Sigmoid colon (tissue), 7 donors: ENCODE measurements around the gene SP3. TPM values are rescaled to one million over a fixed set of nuclear protein-coding genes. Genes with fewer than 3 reads are reported as not detected.
A peak's percentile ranks its signal among the peaks of the same experiment; 100 is the strongest.

ENCODE experiments used
- DNase-seq: peaks from one replicate; pipeline ENCODE4 v3.0.0-alpha.2; 2019
- H3K27ac ChIP-seq, 4 donors: fragments of 200-600 bp; sonication (generic); one replicate each; pipeline ENCODE4 v1.5.1; 2016 to 2019; ENCODE audit warnings: mild to moderate bottlenecking in 1 of 4
- H3K27me3 ChIP-seq, 3 donors: fragments of 200-600 bp; sonication (generic); one replicate each; pipeline ENCODE4 v1.5.1; 2019; ENCODE audit warnings: mild to moderate bottlenecking in 1 of 3
- H3K36me3 ChIP-seq, 4 donors: fragments of 200-600 bp; sonication (generic); one replicate each; pipeline ENCODE4 v1.5.1; 2016 to 2019
- H3K4me1 ChIP-seq, 4 donors: fragments of 200-600 bp; sonication (generic); one replicate each; pipeline ENCODE4 v1.5.1; 2017 to 2019
- H3K4me3 ChIP-seq, 4 donors: fragments of 200-600 bp; sonication (generic); one replicate each; pipeline ENCODE4 v1.5.1; 2017 to 2019; ENCODE audit warnings: mild to moderate bottlenecking in 2 of 4, moderate library complexity in 1 of 4
- H3K9me3 ChIP-seq, 4 donors: fragments of 200-600 bp in 3 of 4; sonication (generic) in 3 of 4; one replicate each; pipeline versions ENCODE4 v1.5.1 to v1.6.1; 2013 to 2019
- CTCF ChIP-seq, 4 experiments: fragments of 450-650 bp in 3 of 4; fragments of 200-600 bp in 1 of 4; IDR thresholded peaks; one replicate each; pipeline ENCODE4 v1.5.1; 2016 to 2019; ENCODE audit warnings: antibody characterized with exemption in 4 of 4, mild to moderate bottlenecking in 3 of 4, moderate library complexity in 2 of 4
- EP300 ChIP-seq, 4 donors: sonication (generic); formaldehyde crosslinking; IDR thresholded peaks; one replicate each; pipeline ENCODE4 v1.6.1; 2017; ENCODE audit warnings: antibody characterized with exemption in 4 of 4
- POLR2A ChIP-seq, 2 donors: fragments of 450-650 bp; IDR thresholded peaks; one replicate each; pipeline ENCODE4 v1.6.1; 2016; ENCODE audit warnings: antibody characterized with exemption in 2 of 2, mild to moderate bottlenecking in 2 of 2, moderate library complexity in 2 of 2
- POLR2AphosphoS5 ChIP-seq, 4 donors: sonication (generic); formaldehyde crosslinking; IDR thresholded peaks; one replicate each; pipeline ENCODE4 v1.6.1; 2017; ENCODE audit warnings: antibody characterized with exemption in 4 of 4
- WGBS, 2 donors: extraction: QIAGEN DNeasy Blood & Tissue Kit; methylation state at CpG; one replicate each; pipeline ENCODE4 v1.1.7; 2013; 5-methylcytosine and 5-hydroxymethylcytosine counted together
- intact Hi-C: fragments of 100-400 bp; cut with DNase I; formaldehyde crosslinking; loops from one replicate; pipeline ENCODE4 v1.15.1; 2023
- polyA plus RNA-seq, 3 donors: library from polyadenylated mRNA; stranded (reverse); fragments of 200-250 nt; gene quantifications; one replicate each; pipeline ENCODE4 v1.2.3, GENCODE V29; 2013
- total RNA-seq, 4 donors: library from RNA; depleted of rRNA; stranded (reverse); fragments of >200 nt; gene quantifications; one replicate each; pipeline ENCODE4 v1.1.0, GENCODE V29; 2016
- donor health status: healthy with polysubstance abuse.
- donor health status: Bipolar disorder and iron deficiency.
- donor health status: healthy.

Gene SP3
- total and polyA plus RNA-seq, 7 donors: 24.6 to 120 (median 67.9) TPM

GRCh38 chr2:173956454-173956853 is 8.7 kb downstream of the SP3 start:
- H3K4me3 ChIP-seq: no peak overlapping the region
- peak overlapping the region in 1 of 4 donors; percentile 22 for H3K27ac ChIP-seq
- TF ChIP-seq EP300 (IDR thresholded peaks at IDR 0.05) (no peak), POLR2AphosphoS5 (IDR thresholded peaks at IDR 0.05) (no peak), CTCF (IDR thresholded peaks at IDR 0.05) (no peak), POLR2A (IDR thresholded peaks at IDR 0.05) (no peak)
- no peaks in the 10 kb centered on the region for H3K27me3 ChIP-seq
- H3K36me3 ChIP-seq: peaks cover 0 to 33% (median 15%) of the 10 kb centered on the region in 4 donors
- DNase-seq: no peak
- H3K9me3 ChIP-seq: no peaks in the 10 kb centered on the region
- WGBS, 2 donors: 36 to 53% methylated on average over 3 of the region's 3 CpGs
- H3K4me1 ChIP-seq: peaks cover 0 to 93% (median 65%) of the 10 kb centered on the region in 4 donors
- intact Hi-C loops: no loop called here

GRCh38 chr2:173955867-173956266 is 9.3 kb downstream of the SP3 start:
- TF ChIP-seq EP300 (IDR thresholded peaks at IDR 0.05) (no peak), POLR2A (IDR thresholded peaks at IDR 0.05) (no peak), POLR2AphosphoS5 (IDR thresholded peaks at IDR 0.05) (no peak), CTCF (IDR thresholded peaks at IDR 0.05) (no peak)
- intact Hi-C loops: no loop called here
- H3K36me3 ChIP-seq: peaks cover 0 to 33% (median 13%) of the 10 kb centered on the region in 4 donors
- peaks cover 0 to 94% (median 67%) of the 10 kb centered on the region in 4 donors for H3K4me1 ChIP-seq
- no peaks in the 10 kb centered on the region for H3K9me3 ChIP-seq
- DNase-seq: no peak
- no peak overlapping the region for H3K4me3 ChIP-seq
- no peaks in the 10 kb centered on the region for H3K27me3 ChIP-seq
- no peak overlapping the region for H3K27ac ChIP-seq
- WGBS, 2 donors: 25 to 66% methylated on average over 2 of the region's 2 CpGs

- intact Hi-C loops: no loop called here
- Histone ChIP-seq H3K27me3 (no peaks in the 10 kb centered on the region), H3K4me1 (peaks cover 0 to 96% (median 69%) of the 10 kb centered on the region in 4 donors), H3K9me3 (no peaks in the 10 kb centered on the region), H3K4me3 (no peak overlapping the region), H3K36me3 (peaks cover 0 to 33% (median 13%) of the 10 kb centered on the region in 4 donors), H3K27ac (no peak overlapping the region)
- no peak for DNase-seq
- WGBS, 2 donors: 74 to 80% methylated on average over 4 of the region's 4 CpGs
- TF ChIP-seq POLR2A (IDR thresholded peaks at IDR 0.05): no peak
- TF ChIP-seq POLR2AphosphoS5 (IDR thresholded peaks at IDR 0.05): no peak
- no peak for TF ChIP-seq EP300 (IDR thresholded peaks at IDR 0.05)
- no peak for TF ChIP-seq CTCF (IDR thresholded peaks at IDR 0.05)
Measured at GRCh38 chr2:173955004-173955403, 10.2 kb downstream of the SP3 start.

GRCh38 chr2:173953047-173953424 is 12.1 kb downstream of the SP3 start:
- Histone ChIP-seq H3K9me3 (no peaks in the 10 kb centered on the region), H3K4me3 (no peak overlapping the region), H3K27me3 (no peaks in the 10 kb centered on the region), H3K36me3 (peaks cover 0 to 33% (median 13%) of the 10 kb centered on the region in 4 donors), H3K4me1 (peaks cover 0 to 95% (median 68%) of the 10 kb centered on the region in 4 donors), H3K27ac (no peak overlapping the region)
- no peak for TF ChIP-seq EP300 (IDR thresholded peaks at IDR 0.05)
- TF ChIP-seq CTCF (IDR thresholded peaks at IDR 0.05): no peak
- TF ChIP-seq POLR2A (IDR thresholded peaks at IDR 0.05): no peak
- TF ChIP-seq POLR2AphosphoS5 (IDR thresholded peaks at IDR 0.05): no peak
- no peak for DNase-seq
- whole genome bisulfite sequencing, 2 donors: 90 to 93% methylated on average over 3 of the region's 3 CpGs
- intact Hi-C loops: no loop called here
